Measurements from ENCODE around the gene DNAH6.
"Not testable (repeated sequence)": the region's sequence is repeated elsewhere in the genome, so short reads cannot be mapped to it uniquely, and the experiment has no call there.

Gene DNAH6

GRCh38 chr2:84519332-84519957 is 3.1 kb downstream of the DNAH6 start:
- no peak for DNase-seq

- DNase-seq: no peak
Observed at GRCh38 chr2:84526562-84526961, 10.3 kb downstream of the DNAH6 start.

- DNase-seq: no peak
Observed at GRCh38 chr2:84527137-84528129, 11.1 kb downstream of the DNAH6 start.

GRCh38 chr2:84532291-84532690 is 16.0 kb downstream of the DNAH6 start:
- no peak for DNase-seq

- no peak for DNase-seq
Observed at GRCh38 chr2:84534225-84534624, 17.9 kb downstream of the DNAH6 start.

GRCh38 chr2:84537251-84537650 is 21.0 kb downstream of the DNAH6 start:
- DNase-seq: no peak

GRCh38 chr2:84539729-84540128 is 23.4 kb downstream of the DNAH6 start:
- no peak for DNase-seq

- no peak for DNase-seq
Observed at GRCh38 chr2:84545005-84545404, 28.7 kb downstream of the DNAH6 start.

- DNase-seq: no peak
Observed at GRCh38 chr2:84546551-84546950, 30.3 kb downstream of the DNAH6 start.

- no peak for DNase-seq
Observed at GRCh38 chr2:84548303-84548702, 32.0 kb downstream of the DNAH6 start.

- no peak for DNase-seq
Observed at GRCh38 chr2:84550916-84551315, 34.6 kb downstream of the DNAH6 start.

GRCh38 chr2:84551526-84551925 is 35.2 kb downstream of the DNAH6 start:
- DNase-seq: not testable (repeated sequence)

- DNase-seq: no peak
Observed at GRCh38 chr2:84556190-84556589, 39.9 kb downstream of the DNAH6 start.

GRCh38 chr2:84559838-84560237 is 43.5 kb downstream of the DNAH6 start:
- no peak for DNase-seq

- DNase-seq: no peak
Observed at GRCh38 chr2:84579661-84580060, 63.4 kb downstream of the DNAH6 start.

GRCh38 chr2:84603911-84604310 is 87.6 kb downstream of the DNAH6 start:
- DNase-seq: no peak

GRCh38 chr2:84613082-84613481 is 96.8 kb downstream of the DNAH6 start:
- no peak for DNase-seq

- no peak for DNase-seq
Observed at GRCh38 chr2:84619794-84620371, 103.6 kb downstream of the DNAH6 start.

- DNase-seq: no peak
Observed at GRCh38 chr2:84628486-84628885, 112.2 kb downstream of the DNAH6 start.

- DNase-seq: no peak
Observed at GRCh38 chr2:84629550-84629949, 113.3 kb downstream of the DNAH6 start.

- DNase-seq: peak; percentile 1
Observed at GRCh38 chr2:84631047-84631446, 114.7 kb downstream of the DNAH6 start.

GRCh38 chr2:84631985-84632384 is 115.7 kb downstream of the DNAH6 start:
- DNase-seq: no peak

- no peak for DNase-seq
Observed at GRCh38 chr2:84636080-84636971, 120.0 kb downstream of the DNAH6 start.
